Measurements from ENCODE around the gene RCSD1.

The RCSD1 gene

DNA sequence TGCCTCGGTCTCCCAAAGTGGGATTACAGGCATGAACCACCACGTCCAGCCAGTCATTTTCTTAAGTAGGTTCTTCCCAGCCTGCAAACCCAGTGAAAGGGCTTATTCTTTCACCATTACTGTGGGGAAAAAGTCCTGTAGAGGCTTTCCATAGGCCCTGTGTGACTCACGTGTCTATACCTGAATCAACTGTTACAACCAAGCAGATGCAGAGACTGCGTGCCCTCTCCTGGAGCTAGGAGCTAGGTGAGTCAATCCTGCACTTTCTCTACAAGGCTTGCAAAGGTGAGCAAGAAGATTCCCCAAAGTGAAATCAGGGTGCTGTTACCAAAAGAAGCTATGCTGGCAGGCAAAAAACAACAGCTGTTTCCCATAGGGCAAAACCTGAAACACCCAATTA lies 77.9 kb downstream of the RCSD1 start:
- H3K4me3 ChIP-seq (ENCODE audit: low read depth, low read length): no peak overlapping the region
- TF ChIP-seq, protein P1, sequence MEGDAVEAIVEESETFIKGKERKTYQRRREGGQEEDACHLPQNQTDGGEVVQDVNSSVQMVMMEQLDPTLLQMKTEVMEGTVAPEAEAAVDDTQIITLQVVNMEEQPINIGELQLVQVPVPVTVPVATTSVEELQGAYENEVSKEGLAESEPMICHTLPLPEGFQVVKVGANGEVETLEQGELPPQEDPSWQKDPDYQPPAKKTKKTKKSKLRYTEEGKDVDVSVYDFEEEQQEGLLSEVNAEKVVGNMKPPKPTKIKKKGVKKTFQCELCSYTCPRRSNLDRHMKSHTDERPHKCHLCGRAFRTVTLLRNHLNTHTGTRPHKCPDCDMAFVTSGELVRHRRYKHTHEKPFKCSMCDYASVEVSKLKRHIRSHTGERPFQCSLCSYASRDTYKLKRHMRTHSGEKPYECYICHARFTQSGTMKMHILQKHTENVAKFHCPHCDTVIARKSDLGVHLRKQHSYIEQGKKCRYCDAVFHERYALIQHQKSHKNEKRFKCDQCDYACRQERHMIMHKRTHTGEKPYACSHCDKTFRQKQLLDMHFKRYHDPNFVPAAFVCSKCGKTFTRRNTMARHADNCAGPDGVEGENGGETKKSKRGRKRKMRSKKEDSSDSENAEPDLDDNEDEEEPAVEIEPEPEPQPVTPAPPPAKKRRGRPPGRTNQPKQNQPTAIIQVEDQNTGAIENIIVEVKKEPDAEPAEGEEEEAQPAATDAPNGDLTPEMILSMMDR (IDR thresholded peaks at IDR 0.05; ENCODE audit: insufficient read depth, low read depth, low read length, missing control alignments): no peak
- DNase-seq (ENCODE audit: low read depth): peak; percentile 56

DNA sequence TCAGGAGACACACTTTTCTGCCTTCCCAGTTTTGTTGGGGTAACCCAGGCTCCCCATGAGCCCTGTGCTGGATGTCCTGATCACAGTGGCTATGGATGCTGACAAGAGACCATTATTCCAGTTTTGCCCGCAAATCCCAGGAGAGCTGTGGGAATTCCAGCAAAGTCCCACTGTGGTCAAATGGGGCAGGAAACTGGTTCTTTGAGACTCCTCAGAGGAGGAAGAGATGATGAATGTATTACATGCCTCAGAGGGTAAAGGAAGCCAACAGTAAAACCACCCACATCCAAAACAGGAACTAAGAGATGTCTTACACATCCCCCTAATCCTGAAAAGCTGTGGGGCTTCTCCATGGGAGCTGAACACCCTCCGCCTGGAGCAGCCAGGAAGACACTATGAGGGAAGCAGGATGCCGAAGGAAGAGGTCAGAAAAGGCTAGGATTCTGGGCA lies 78.9 kb downstream of the RCSD1 start:
- TF ChIP-seq, protein P1 (IDR thresholded peaks at IDR 0.05; ENCODE audit: insufficient read depth, low read depth, low read length, missing control alignments): no peak
- H3K4me3 ChIP-seq (ENCODE audit: low read depth, low read length): no peak overlapping the region
- peak; percentile 66 for DNase-seq (ENCODE audit: low read depth)

DNA sequence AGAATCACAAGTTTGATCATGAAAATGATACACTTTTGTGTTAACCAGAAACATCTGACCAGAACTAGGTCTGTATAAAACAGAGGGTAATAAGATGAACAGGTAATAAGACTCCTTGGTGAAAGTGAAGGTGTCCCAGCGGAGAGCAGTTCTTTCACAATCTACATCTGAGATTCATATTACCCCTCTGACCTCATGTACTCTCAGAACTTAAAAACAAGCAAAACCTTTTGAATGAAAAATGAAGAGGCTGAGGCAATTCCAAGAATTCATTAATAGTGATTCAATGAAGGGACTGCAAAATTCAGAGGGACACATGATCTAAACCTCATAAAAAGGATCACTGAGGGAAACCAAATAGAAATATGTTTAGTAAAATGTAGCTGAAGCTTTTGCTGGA lies 80.8 kb downstream of the RCSD1 start:
- TF ChIP-seq, protein P1 (IDR thresholded peaks at IDR 0.05; ENCODE audit: insufficient read depth, low read depth, low read length, missing control alignments): no peak
- peak; percentile 65 for DNase-seq (ENCODE audit: low read depth)
- H3K4me3 ChIP-seq (ENCODE audit: low read depth, low read length): no peak overlapping the region

DNA sequence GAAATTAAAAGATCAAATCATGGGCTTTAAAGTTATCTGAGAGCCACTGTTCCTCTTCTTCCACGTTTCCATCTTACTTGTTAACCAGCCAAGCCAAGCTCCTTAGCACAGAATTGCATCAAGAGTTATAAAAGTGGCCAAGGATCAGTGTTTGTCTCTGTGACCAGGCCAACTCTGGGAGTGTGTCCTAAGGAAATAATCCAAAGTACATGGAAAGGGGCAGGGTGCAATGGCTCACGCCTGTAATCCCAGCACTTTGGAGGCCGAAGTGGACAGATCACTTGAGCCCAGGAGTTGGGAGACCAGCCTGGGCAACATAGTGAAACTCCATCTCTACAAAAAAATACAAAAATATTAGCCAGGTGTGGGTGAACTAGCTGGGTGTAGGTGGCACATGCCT lies 81.8 kb downstream of the RCSD1 start:
- DNase-seq (ENCODE audit: low read depth): no peak
- TF ChIP-seq, protein P1 (IDR thresholded peaks at IDR 0.05; ENCODE audit: insufficient read depth, low read depth, low read length, missing control alignments): no peak

DNA sequence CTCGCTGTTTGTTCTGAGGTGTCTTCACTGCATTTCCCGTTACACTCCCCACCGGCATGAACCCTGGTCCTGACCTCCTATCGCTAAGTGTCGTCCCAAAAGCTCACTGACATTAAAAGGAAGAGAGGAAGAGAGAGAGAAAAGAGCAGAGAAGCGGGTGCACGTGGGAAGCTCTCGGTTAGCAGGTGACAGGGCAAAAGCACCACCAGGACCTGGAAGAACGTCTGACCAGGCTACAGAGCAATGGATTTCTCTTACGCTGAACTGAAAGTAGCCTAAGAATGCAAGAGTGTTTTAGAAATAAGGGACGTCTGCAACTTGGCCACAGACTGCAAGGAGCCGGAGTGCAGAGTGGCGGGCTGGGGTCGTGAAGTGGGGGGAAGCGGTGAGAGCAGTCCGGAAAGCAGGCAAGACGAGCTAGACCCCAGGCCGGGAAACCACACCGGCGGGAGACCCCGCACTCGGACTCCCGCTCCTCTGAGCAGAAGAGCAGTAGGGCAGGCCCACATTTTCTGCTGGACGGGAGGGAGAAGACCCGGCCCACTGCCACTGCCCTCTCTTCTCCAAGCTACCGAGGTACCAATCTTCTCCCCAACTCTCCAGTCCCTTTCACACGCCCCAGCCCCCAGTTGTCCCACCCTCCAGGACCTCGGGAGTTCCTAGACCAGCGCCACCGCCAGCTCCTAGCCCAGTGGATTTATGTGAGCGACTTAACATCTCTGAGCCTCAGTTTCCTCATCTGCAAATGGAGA lies 83.5 kb downstream of the RCSD1 start:
- TF ChIP-seq, protein P1 (IDR thresholded peaks at IDR 0.05; ENCODE audit: insufficient read depth, low read depth, low read length, missing control alignments): no peak

More for the DNA sequence above, 81.8 kb downstream of the RCSD1 start:
- no peak overlapping the region for H3K4me3 ChIP-seq (ENCODE audit: low read depth, low read length)

GRCh38 chr1:167714098-167714438 lies 84.0 kb downstream of the RCSD1 start:
- TF ChIP-seq, protein P1 (IDR thresholded peaks at IDR 0.05; ENCODE audit: insufficient read depth, low read depth, low read length, missing control alignments): no peak
- H3K4me3 ChIP-seq (ENCODE audit: low read depth, low read length): peak overlapping the region; percentile 88
- no peak for DNase-seq (ENCODE audit: low read depth)

More for the DNA sequence above, 83.5 kb downstream of the RCSD1 start:
- peak; percentile 46 for DNase-seq (ENCODE audit: low read depth)
- H3K4me3 ChIP-seq (ENCODE audit: low read depth, low read length): peak overlapping the region; percentile 88
